ENCODE results near the gene CES1.
"Not testable (repeated sequence)": the region's sequence is repeated elsewhere in the genome, so short reads cannot be mapped to it uniquely, and the experiment has no call there.

The CES1 gene

GRCh38 chr16:55782091-55782792 lies 50.7 kb downstream of the CES1 start:
- not testable (repeated sequence) for DNase-seq

- DNase-seq = not testable (repeated sequence)
These were observed 51.4 kb downstream of the CES1 start for GRCh38 chr16:55781456-55781855.

GRCh38 chr16:55780095-55780407 lies 52.8 kb downstream of the CES1 start:
- not testable (repeated sequence) for DNase-seq

GRCh38 chr16:55779402-55780094 lies 53.3 kb downstream of the CES1 start:
- DNase-seq = no peak

- DNase-seq = no peak
These were observed 54.1 kb downstream of the CES1 start for GRCh38 chr16:55778757-55779156.

- no peak for DNase-seq
These were observed 57.0 kb downstream of the CES1 start for GRCh38 chr16:55775857-55776256.

GRCh38 chr16:55773859-55774549 lies 58.9 kb downstream of the CES1 start:
- no peak for DNase-seq

- DNase-seq = no peak
These were observed 67.7 kb downstream of the CES1 start for GRCh38 chr16:55765161-55765560.

- DNase-seq = no peak
These were observed 72.4 kb downstream of the CES1 start for GRCh38 chr16:55760310-55761001.

GRCh38 chr16:55759965-55760309 lies 73.0 kb downstream of the CES1 start:
- DNase-seq = not testable (repeated sequence)

- not testable (repeated sequence) for DNase-seq
These were observed 75.0 kb downstream of the CES1 start for GRCh38 chr16:55757595-55758527.

- no peak for DNase-seq
These were observed 75.9 kb downstream of the CES1 start for GRCh38 chr16:55756963-55757362.

- DNase-seq = no peak
These were observed 78.8 kb downstream of the CES1 start for GRCh38 chr16:55754056-55754455.

GRCh38 chr16:55753145-55753631 lies 79.7 kb downstream of the CES1 start:
- DNase-seq = not testable (repeated sequence)

Data from activated T-cell treated with anti-CD3 and anti-CD28 coated beads, Interleukin-2, amount 50 U/mL, for 1 hour (primary cell).